PC-3 (cell line): ENCODE results near the gene EIF3F.

Experiments used
- CTCF ChIP-seq: fragments of 300-600 bp; sonication (generic); conservative IDR thresholded peaks from 2 replicates; pipeline ENCODE4 v1.5.1; 2017; ENCODE audit warnings: antibody characterized with exemption, low read depth, mild to moderate bottlenecking, low read length
- EZH2 ChIP-seq: fragments of 300-600 bp; sonication (generic); IDR thresholded peaks from one replicate; pipeline ENCODE4 v1.6.1; 2017; ENCODE audit warnings: antibody characterized with exemption, mild to moderate bottlenecking, low read length; ENCODE audit not compliant: unreplicated experiment
- EZH2phosphoT487 ChIP-seq: fragments of 300-600 bp; sonication (generic); IDR thresholded peaks from 2 replicates; pipeline ENCODE4 v1.6.1; 2018; ENCODE audit warnings: mild to moderate bottlenecking, antibody characterized with exemption, low read length, borderline replicate concordance

- no peak for TF ChIP-seq CTCF
- TF ChIP-seq EZH2phosphoT487 = no peak
- TF ChIP-seq EZH2 = no peak
These were observed 41.6 kb downstream of the EIF3F start for GRCh38 chr11:8028766-8029165.
